Effector memory CD8-positive, alpha-beta T cell (primary cell): ENCODE results near the gene DOCK10.

ENCODE experiments used
- ATAC-seq: fragments of 150-1000 bp; cut with Tn5 transposase; replicated peaks from 2 replicates; pipeline ENCODE4 v1.10.0; 2021; ENCODE audit warnings: mild to moderate bottlenecking, moderate library complexity
- DNase-seq, 3 experiments: peaks; one replicate each; pipeline ENCODE4 v3.0.0; 2021
- H3K27ac Mint-ChIP-seq, 2 donors: one replicate each; pipeline ENCODE4 v1.8.0; 2022; ENCODE audit warnings: mild to moderate bottlenecking in 2 of 2, mixed read lengths in 2 of 2, moderate library complexity in 2 of 2
- H3K27me3 Mint-ChIP-seq, 2 donors: one replicate each; pipeline ENCODE4 v1.8.0; 2022; ENCODE audit warnings: mixed read lengths in 2 of 2
- H3K36me3 Mint-ChIP-seq: one replicate; pipeline ENCODE4 v1.8.0; 2022; ENCODE audit warnings: mild to moderate bottlenecking, moderate library complexity, mixed read lengths; ENCODE audit not compliant: insufficient read depth
- H3K4me1 Mint-ChIP-seq, 2 donors: one replicate each; pipeline ENCODE4 v1.8.0; 2022; ENCODE audit warnings: low read depth in 2 of 2, mixed read lengths in 2 of 2
- H3K4me3 Mint-ChIP-seq, 2 donors: one replicate each; pipeline ENCODE4 v1.8.0; 2022; ENCODE audit warnings: mild to moderate bottlenecking in 2 of 2, mixed read lengths in 2 of 2, moderate library complexity in 2 of 2
- H3K9me3 Mint-ChIP-seq, 2 donors: one replicate each; pipeline ENCODE4 v1.8.0; 2022; ENCODE audit warnings: mixed read lengths in 2 of 2

The DOCK10 gene

GRCh38 chr2:225019105-225019504 lies 23.2 kb downstream of the DOCK10 start:
- ATAC-seq, result no peak
- no peaks in the 10 kb centered on the region for H3K27me3 Mint-ChIP-seq
- peaks cover 9% of the 10 kb centered on the region for H3K36me3 Mint-ChIP-seq
- H3K4me1 Mint-ChIP-seq, result peaks cover 28 to 67% of the 10 kb centered on the region in 2 donors
- no peak overlapping the region for H3K4me3 Mint-ChIP-seq
- no peaks in the 10 kb centered on the region for H3K9me3 Mint-ChIP-seq
- peak overlapping the region in 1 of 2 donors; percentile 83 for H3K27ac Mint-ChIP-seq
- no peak for DNase-seq

GRCh38 chr2:225017713-225018112 lies 24.6 kb downstream of the DOCK10 start:
- peaks cover 9% of the 10 kb centered on the region for H3K36me3 Mint-ChIP-seq
- H3K4me3 Mint-ChIP-seq, result no peak overlapping the region
- H3K27ac Mint-ChIP-seq, result peak overlapping the region in 1 of 2 donors; percentile 72
- H3K4me1 Mint-ChIP-seq, result peaks cover 28 to 66% of the 10 kb centered on the region in 2 donors
- no peak for DNase-seq
- no peaks in the 10 kb centered on the region for H3K9me3 Mint-ChIP-seq
- ATAC-seq, result no peak
- no peaks in the 10 kb centered on the region for H3K27me3 Mint-ChIP-seq

- Mint-ChIP-seq H3K4me3 (no peak overlapping the region), H3K27ac (peak overlapping the region in 1 of 2 donors; percentile 72), H3K4me1 (peaks cover 24 to 64% of the 10 kb centered on the region in 2 donors), H3K9me3 (no peaks in the 10 kb centered on the region), H3K36me3 (peaks cover 9% of the 10 kb centered on the region), H3K27me3 (no peaks in the 10 kb centered on the region)
- DNase-seq, result no peak
- ATAC-seq, result no peak
Measured at GRCh38 chr2:225017098-225017685, 25.1 kb downstream of the DOCK10 start.

GRCh38 chr2:225013425-225014365 lies 28.6 kb downstream of the DOCK10 start:
- H3K4me3 Mint-ChIP-seq, result no peak overlapping the region
- no peaks in the 10 kb centered on the region for H3K9me3 Mint-ChIP-seq
- H3K27me3 Mint-ChIP-seq, result no peaks in the 10 kb centered on the region
- H3K27ac Mint-ChIP-seq, result peak overlapping the region; percentile 33 to 90
- ATAC-seq (no peak), DNase-seq (no peak)
- H3K36me3 Mint-ChIP-seq, result peaks cover 6% of the 10 kb centered on the region
- H3K4me1 Mint-ChIP-seq, result peaks cover 29 to 66% of the 10 kb centered on the region in 2 donors

GRCh38 chr2:225011585-225011984 lies 30.7 kb downstream of the DOCK10 start:
- H3K4me3 Mint-ChIP-seq, result no peak overlapping the region
- ATAC-seq, result no peak
- DNase-seq, result no peak
- no peaks in the 10 kb centered on the region for H3K27me3 Mint-ChIP-seq
- peaks cover 3% of the 10 kb centered on the region for H3K36me3 Mint-ChIP-seq
- no peaks in the 10 kb centered on the region for H3K9me3 Mint-ChIP-seq
- H3K27ac Mint-ChIP-seq, result peak overlapping the region; percentile 6 to 29
- peaks cover 37 to 76% of the 10 kb centered on the region in 2 donors for H3K4me1 Mint-ChIP-seq

GRCh38 chr2:225010804-225011203 lies 31.5 kb downstream of the DOCK10 start:
- H3K4me3 Mint-ChIP-seq, result no peak overlapping the region
- H3K27ac Mint-ChIP-seq, result peak overlapping the region; percentile 6 to 29
- peaks cover 3% of the 10 kb centered on the region for H3K36me3 Mint-ChIP-seq
- H3K9me3 Mint-ChIP-seq, result no peaks in the 10 kb centered on the region
- peaks cover 40 to 80% of the 10 kb centered on the region in 2 donors for H3K4me1 Mint-ChIP-seq
- ATAC-seq, result no peak
- no peaks in the 10 kb centered on the region for H3K27me3 Mint-ChIP-seq
- no peak for DNase-seq

GRCh38 chr2:225009768-225010167 lies 32.5 kb downstream of the DOCK10 start:
- ATAC-seq, result no peak

GRCh38 chr2:225008935-225009334 lies 33.3 kb downstream of the DOCK10 start:
- no peaks in the 10 kb centered on the region for H3K9me3 Mint-ChIP-seq
- no peak overlapping the region for H3K4me3 Mint-ChIP-seq
- ATAC-seq (peak; percentile 39), DNase-seq (peak in 1 of 3 experiments; percentile 17)
- peaks cover 3% of the 10 kb centered on the region for H3K36me3 Mint-ChIP-seq
- H3K27ac Mint-ChIP-seq, result peak overlapping the region; percentile 29 to 47
- no peaks in the 10 kb centered on the region for H3K27me3 Mint-ChIP-seq
- H3K4me1 Mint-ChIP-seq, result peaks cover 40 to 78% of the 10 kb centered on the region in 2 donors

More at GRCh38 chr2:225009768-225010167, 32.5 kb downstream of the DOCK10 start:
- peaks cover 40 to 75% of the 10 kb centered on the region in 2 donors for H3K4me1 Mint-ChIP-seq
- H3K27me3 Mint-ChIP-seq, result no peaks in the 10 kb centered on the region
- H3K4me3 Mint-ChIP-seq, result no peak overlapping the region
- H3K36me3 Mint-ChIP-seq, result peaks cover 3% of the 10 kb centered on the region
- peak overlapping the region; percentile 29 to 47 for H3K27ac Mint-ChIP-seq
- no peak for DNase-seq
- H3K9me3 Mint-ChIP-seq, result no peaks in the 10 kb centered on the region

GRCh38 chr2:225008179-225008856 lies 34.0 kb downstream of the DOCK10 start:
- no peaks in the 10 kb centered on the region for H3K27me3 Mint-ChIP-seq
- no peak overlapping the region for H3K4me3 Mint-ChIP-seq
- H3K36me3 Mint-ChIP-seq, result peaks cover 3% of the 10 kb centered on the region
- ATAC-seq (no peak), DNase-seq (no peak)
- H3K9me3 Mint-ChIP-seq, result no peaks in the 10 kb centered on the region
- peak overlapping the region; percentile 29 to 47 for H3K27ac Mint-ChIP-seq
- H3K4me1 Mint-ChIP-seq, result peaks cover 36 to 77% of the 10 kb centered on the region in 2 donors

GRCh38 chr2:225006730-225007129 lies 35.5 kb downstream of the DOCK10 start:
- Mint-ChIP-seq H3K4me3 (no peak overlapping the region), H3K27ac (peak overlapping the region; percentile 42 to 57), H3K36me3 (peaks cover 3% of the 10 kb centered on the region), H3K4me1 (peaks cover 44 to 76% of the 10 kb centered on the region in 2 donors), H3K9me3 (no peaks in the 10 kb centered on the region), H3K27me3 (no peaks in the 10 kb centered on the region)
- no peak for DNase-seq
- ATAC-seq, result no peak

GRCh38 chr2:225004597-225004996 lies 37.7 kb downstream of the DOCK10 start:
- Mint-ChIP-seq H3K27ac (peak overlapping the region in 1 of 2 donors; percentile 39), H3K4me3 (no peak overlapping the region), H3K4me1 (peaks cover 35 to 70% of the 10 kb centered on the region in 2 donors), H3K9me3 (no peaks in the 10 kb centered on the region), H3K36me3 (peaks cover 3% of the 10 kb centered on the region), H3K27me3 (no peaks in the 10 kb centered on the region)
- ATAC-seq (no peak), DNase-seq (no peak)

- H3K36me3 Mint-ChIP-seq, result peaks cover under 1% of the 10 kb centered on the region
- H3K27ac Mint-ChIP-seq, result peak overlapping the region; percentile 90
- peaks cover 32 to 65% of the 10 kb centered on the region in 2 donors for H3K4me1 Mint-ChIP-seq
- H3K9me3 Mint-ChIP-seq, result no peaks in the 10 kb centered on the region
- no peak for DNase-seq
- H3K4me3 Mint-ChIP-seq, result no peak overlapping the region
- no peaks in the 10 kb centered on the region for H3K27me3 Mint-ChIP-seq
- ATAC-seq, result peak; percentile 76
Measured at GRCh38 chr2:225002656-225003045, 39.6 kb downstream of the DOCK10 start.

GRCh38 chr2:225002039-225002655 lies 40.1 kb downstream of the DOCK10 start:
- H3K9me3 Mint-ChIP-seq, result no peaks in the 10 kb centered on the region
- peak overlapping the region; percentile 90 for H3K27ac Mint-ChIP-seq
- ATAC-seq (peak; percentile 90), DNase-seq (peak; percentile 69 to 79 (median 69))
- H3K27me3 Mint-ChIP-seq, result no peaks in the 10 kb centered on the region
- H3K4me1 Mint-ChIP-seq, result peaks cover 34 to 64% of the 10 kb centered on the region in 2 donors
- peaks cover 3% of the 10 kb centered on the region for H3K36me3 Mint-ChIP-seq
- peak overlapping the region; percentile 35 to 64 for H3K4me3 Mint-ChIP-seq
